GM18505 (cell line): ENCODE measurements around the gene TMEM169.

Source experiments
- ATAC-seq: cut with Tn5 transposase; IDR thresholded peaks from one replicate; pipeline ENCODE4 v1.9.1; 2021; ENCODE audit not compliant: unreplicated experiment
- POLR2A ChIP-seq: IDR thresholded peaks from 4 replicates; pipeline ENCODE4 v1.6.1; 2011; ENCODE audit warnings: borderline replicate concordance; ENCODE audit not compliant: insufficient read depth, insufficient read length; ENCODE audit errors: extremely low read depth

TMEM169 gene

GRCh38 chr2:216056739-216057138, 25.0 kb upstream of the TMEM169 start:
- ATAC-seq, result peak; percentile 40
- no peak for TF ChIP-seq POLR2A

- ATAC-seq, result peak; percentile 83
- peak; percentile 66 for TF ChIP-seq POLR2A
These were observed 24.0 kb upstream of the TMEM169 start for GRCh38 chr2:216057688-216058193.

- TF ChIP-seq POLR2A, result no peak
- no peak for ATAC-seq
These were observed 22.4 kb upstream of the TMEM169 start for GRCh38 chr2:216059233-216059834.

GRCh38 chr2:216064014-216064630, 17.6 kb upstream of the TMEM169 start:
- TF ChIP-seq POLR2A, result no peak
- ATAC-seq, result no peak

- ATAC-seq, result no peak
- no peak for TF ChIP-seq POLR2A
These were observed 17.1 kb upstream of the TMEM169 start for GRCh38 chr2:216064665-216065064.

- no peak for ATAC-seq
- no peak for TF ChIP-seq POLR2A
These were observed 15.5 kb upstream of the TMEM169 start for GRCh38 chr2:216066230-216066629.

GRCh38 chr2:216069028-216069427, 12.7 kb upstream of the TMEM169 start:
- ATAC-seq, result no peak
- no peak for TF ChIP-seq POLR2A

- TF ChIP-seq POLR2A, result no peak
- ATAC-seq, result no peak
These were observed 11.5 kb upstream of the TMEM169 start for GRCh38 chr2:216070195-216070594.

- no peak for ATAC-seq
- no peak for TF ChIP-seq POLR2A
These were observed 10.4 kb upstream of the TMEM169 start for GRCh38 chr2:216071111-216071851.

- TF ChIP-seq POLR2A, result no peak
- ATAC-seq, result no peak
These were observed 9.2 kb upstream of the TMEM169 start for GRCh38 chr2:216072473-216072872.

GRCh38 chr2:216073773-216074172, 7.9 kb upstream of the TMEM169 start:
- no peak for ATAC-seq
- TF ChIP-seq POLR2A, result no peak

- no peak for TF ChIP-seq POLR2A
- no peak for ATAC-seq
These were observed 7.3 kb upstream of the TMEM169 start for GRCh38 chr2:216074380-216074779.

- no peak for TF ChIP-seq POLR2A
- no peak for ATAC-seq
These were observed 6.9 kb upstream of the TMEM169 start for GRCh38 chr2:216074794-216075193.
